GM12874 (cell line): ENCODE results near the gene TRPM3.

Experiments used
- CTCF ChIP-seq: IDR thresholded peaks from 2 replicates; pipeline ENCODE4 v1.5.1; 2011; ENCODE audit warnings: low read depth, mild to moderate bottlenecking, control low read depth, low read length, moderate library complexity; ENCODE audit not compliant: insufficient read depth

Gene TRPM3

DNA sequence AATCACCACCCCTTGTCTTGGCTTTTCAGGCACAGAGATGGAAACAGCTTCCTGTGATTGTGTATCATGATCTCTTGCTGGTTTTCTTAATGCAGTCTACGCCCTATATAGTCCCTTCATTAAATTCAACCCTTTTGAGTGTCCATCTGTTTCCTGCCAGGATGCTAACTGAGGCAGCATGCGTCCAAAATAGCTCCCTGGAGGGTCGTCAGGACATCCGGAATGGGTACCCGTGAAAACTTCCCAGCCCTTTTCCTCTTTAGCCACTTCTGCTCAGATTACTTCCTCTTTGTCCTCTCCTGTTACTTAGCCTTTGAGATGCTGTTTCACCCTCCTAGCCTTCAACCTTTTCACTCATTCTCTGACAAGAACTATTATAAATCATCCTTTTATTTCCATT lies 627.2 kb downstream of the TRPM3 start:
- TF ChIP-seq CTCF = no peak

GRCh38 chr9:70493029-70493428 lies 628.4 kb downstream of the TRPM3 start:
- TF ChIP-seq CTCF = no peak

GRCh38 chr9:70492319-70492777 lies 629.1 kb downstream of the TRPM3 start:
- no peak for TF ChIP-seq CTCF

- TF ChIP-seq CTCF = no peak
Measured at GRCh38 chr9:70491426-70492318, 629.7 kb downstream of the TRPM3 start.

DNA sequence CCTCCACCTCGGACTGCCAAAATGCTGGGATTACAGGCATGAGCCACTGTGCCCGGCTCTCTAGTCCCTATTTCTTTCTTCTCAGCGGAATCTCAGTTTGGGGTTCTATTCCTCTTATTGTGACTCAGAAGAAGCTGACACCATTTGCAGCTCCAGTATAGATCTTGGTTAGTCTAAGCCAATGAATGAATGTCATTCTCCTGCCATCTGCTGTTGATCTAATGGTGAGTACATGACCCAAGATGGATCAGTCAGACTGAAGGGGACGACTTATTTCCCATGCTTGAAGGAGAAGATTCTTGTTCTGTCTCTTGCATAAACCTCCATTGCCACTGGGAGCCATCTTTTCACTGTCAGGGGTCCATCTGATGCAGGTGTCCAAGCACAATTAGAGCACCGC lies 630.9 kb downstream of the TRPM3 start:
- TF ChIP-seq CTCF = no peak

GRCh38 chr9:70488793-70489105 lies 632.7 kb downstream of the TRPM3 start:
- no peak for TF ChIP-seq CTCF

DNA sequence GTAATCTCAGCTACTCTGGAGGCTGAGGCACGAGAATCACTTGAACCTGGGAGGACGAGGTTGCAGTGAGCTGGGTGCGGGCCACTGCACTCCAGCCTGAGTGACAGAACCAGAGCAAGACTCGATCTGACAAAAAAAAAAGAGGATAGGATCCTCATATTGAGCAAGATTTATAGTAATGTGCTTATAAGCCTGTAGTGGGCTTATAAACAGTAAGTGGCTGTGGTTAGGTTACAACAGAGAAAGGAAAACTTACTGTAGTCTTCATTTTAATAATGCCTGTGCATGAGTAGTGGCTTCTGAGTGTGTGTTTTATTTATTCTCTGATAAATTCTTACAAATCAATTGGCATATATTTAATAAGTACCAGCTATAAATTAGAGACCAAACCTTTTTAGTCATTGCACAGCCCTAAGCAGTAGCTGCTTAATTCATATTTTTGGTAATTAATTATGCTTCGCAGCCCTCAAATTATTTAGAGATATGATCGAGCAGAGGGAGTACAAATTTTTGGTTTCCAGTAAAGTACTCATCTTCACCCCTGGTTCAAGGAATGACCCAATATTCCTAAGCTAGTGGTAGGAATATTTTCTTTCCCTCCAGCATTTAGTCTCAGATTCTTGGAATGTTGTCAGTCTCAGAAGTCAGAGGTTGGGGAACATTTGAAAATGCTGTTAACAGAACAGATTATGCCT lies 633.2 kb downstream of the TRPM3 start:
- TF ChIP-seq CTCF = no peak
